H9 (cell line): ENCODE measurements around the gene ASCC1. TPM values are rescaled to one million over a fixed set of nuclear protein-coding genes. Genes with fewer than 3 reads are reported as not detected.

Source experiments
- DNase-seq: peaks from one replicate; pipeline ENCODE4 v3.0.0-alpha.2; 2017
- H2AFZ ChIP-seq: one replicate; pipeline ENCODE4 v1.6.1; 2013; ENCODE audit warnings: mild to moderate bottlenecking, low read length, control low read depth, moderate library complexity
- H2AK5ac ChIP-seq: 2 replicates; pipeline ENCODE4 v1.6.1; 2013; ENCODE audit warnings: low read length, control low read depth, mixed read lengths; ENCODE audit not compliant: insufficient read length
- H2BK120ac ChIP-seq: one replicate; pipeline ENCODE4 v1.6.1; 2013; ENCODE audit warnings: low read depth, mild to moderate bottlenecking, low read length, control low read depth, inconsistent platforms; ENCODE audit not compliant: poor library complexity, severe bottlenecking
- H2BK12ac ChIP-seq: 2 replicates; pipeline ENCODE4 v1.6.1; 2013; ENCODE audit warnings: low read length, control low read depth, mixed read lengths, low read depth; ENCODE audit not compliant: insufficient read length
- H2BK15ac ChIP-seq: 2 replicates; pipeline ENCODE4 v1.6.1; 2013; ENCODE audit warnings: low read depth, low read length, control low read depth
- H2BK20ac ChIP-seq: one replicate; pipeline ENCODE4 v1.6.1; 2013; ENCODE audit warnings: low read depth, mild to moderate bottlenecking, low read length, control low read depth, inconsistent platforms; ENCODE audit not compliant: poor library complexity, severe bottlenecking
- H2BK5ac ChIP-seq: 2 replicates; pipeline ENCODE4 v1.6.1; 2013; ENCODE audit warnings: low read length, control low read depth, mixed read lengths; ENCODE audit not compliant: insufficient read length
- H3K14ac ChIP-seq: 2 replicates; pipeline ENCODE4 v1.6.1; 2013; ENCODE audit warnings: low read length, control low read depth; ENCODE audit not compliant: insufficient read depth
- H3K18ac ChIP-seq: 2 replicates; pipeline ENCODE4 v1.6.1; 2013; ENCODE audit warnings: low read depth, mild to moderate bottlenecking, mixed read lengths, low read length, control low read depth; ENCODE audit not compliant: insufficient read length
- H3K23ac ChIP-seq: 2 replicates; pipeline ENCODE4 v1.6.1; 2013; ENCODE audit warnings: low read length, control low read depth, mixed read lengths, low read depth; ENCODE audit not compliant: insufficient read length
- H3K23me2 ChIP-seq: 2 replicates; pipeline ENCODE4 v1.6.1; 2013; ENCODE audit warnings: low read depth, mild to moderate bottlenecking, mixed read lengths, low read length, control low read depth; ENCODE audit not compliant: insufficient read length, poor library complexity, severe bottlenecking
- H3K27ac ChIP-seq: 2 replicates; pipeline ENCODE4 v1.5.1; 2013; ENCODE audit warnings: low read length, control low read depth, mixed read lengths, low read depth; ENCODE audit not compliant: insufficient read length
- H3K27me3 ChIP-seq: 2 replicates; pipeline ENCODE4 v1.6.1; 2013; ENCODE audit warnings: low read length, control low read depth, inconsistent platforms; ENCODE audit not compliant: insufficient read depth
- H3K4ac ChIP-seq: 2 replicates; pipeline ENCODE4 v1.6.1; 2013; ENCODE audit warnings: low read depth, mild to moderate bottlenecking, control low read depth, inconsistent platforms, low read length, moderate library complexity
- H3K4me1 ChIP-seq: 2 replicates; pipeline ENCODE4 v1.6.1; 2013; ENCODE audit warnings: low read length, control low read depth, inconsistent platforms; ENCODE audit not compliant: insufficient read depth
- H3K4me2 ChIP-seq: 2 replicates; pipeline ENCODE4 v1.6.1; 2013; ENCODE audit warnings: low read length, control low read depth, mixed read lengths; ENCODE audit not compliant: insufficient read length, insufficient read depth
- H3K56ac ChIP-seq: 2 replicates; pipeline ENCODE4 v1.6.1; 2013; ENCODE audit warnings: low read depth, mild to moderate bottlenecking, mixed read lengths, low read length, control low read depth; ENCODE audit not compliant: insufficient read length
- H3K79me1 ChIP-seq: 2 replicates; pipeline ENCODE4 v1.6.1; 2013; ENCODE audit warnings: low read depth, mild to moderate bottlenecking, moderate library complexity, low read length, control low read depth, inconsistent platforms; ENCODE audit not compliant: insufficient read depth, poor library complexity, severe bottlenecking
- H3K79me2 ChIP-seq: 2 replicates; pipeline ENCODE4 v1.6.1; 2013; ENCODE audit warnings: low read length, control low read depth, inconsistent platforms; ENCODE audit not compliant: insufficient read depth
- H3K9ac ChIP-seq: 2 replicates; pipeline ENCODE4 v1.6.1; 2013; ENCODE audit warnings: low read length, control low read depth, mixed read lengths; ENCODE audit not compliant: insufficient read length; ENCODE audit errors: extremely low read depth
- H3K9me3 ChIP-seq: one replicate; pipeline ENCODE4 v1.6.1; 2013; ENCODE audit warnings: low read depth, low read length, inconsistent platforms; ENCODE audit not compliant: control insufficient read depth
- H3T11ph ChIP-seq: one replicate; pipeline ENCODE4 v1.6.1; 2013; ENCODE audit warnings: mild to moderate bottlenecking, low read length, control low read depth, inconsistent platforms
- H4K20me1 ChIP-seq: one replicate; pipeline ENCODE4 v1.6.1; 2013; ENCODE audit not compliant: control insufficient read depth, insufficient read length, insufficient read depth
- H4K5ac ChIP-seq: 2 replicates; pipeline ENCODE4 v1.6.1; 2013; ENCODE audit warnings: low read depth, mild to moderate bottlenecking, mixed read lengths, low read length, control low read depth; ENCODE audit not compliant: insufficient read length
- H4K8ac ChIP-seq: replicated peaks from 2 replicates; pipeline ENCODE4 v1.6.1; 2013; ENCODE audit warnings: low read length, control low read depth, mixed read lengths, low read depth; ENCODE audit not compliant: insufficient read length
- H4K91ac ChIP-seq: 2 replicates; pipeline ENCODE4 v1.6.1; 2013; ENCODE audit warnings: low read depth, mild to moderate bottlenecking, moderate library complexity, mixed read lengths, low read length, control low read depth; ENCODE audit not compliant: insufficient read length
- H3K27ac Mint-ChIP-seq, 3 experiments: 2 replicates in 2 of 3; 3 replicates in 1 of 3; pipeline ENCODE4 v1.8.0; 2020 to 2021; ENCODE audit warnings: mixed read lengths in 3 of 3, mild to moderate bottlenecking in 1 of 3, moderate library complexity in 1 of 3
- H3K27me3 Mint-ChIP-seq: 2 replicates; pipeline ENCODE4 v1.8.0; 2021; ENCODE audit warnings: low read depth, mild to moderate bottlenecking, moderate library complexity, mixed read lengths
- H3K36me3 Mint-ChIP-seq, 3 experiments: 2 replicates in 2 of 3; 3 replicates in 1 of 3; pipeline ENCODE4 v1.8.0; 2020 to 2021; ENCODE audit warnings: low read depth in 3 of 3, mixed read lengths in 3 of 3; ENCODE audit not compliant: insufficient read depth in 1 of 3
- H3K4me1 Mint-ChIP-seq, 2 experiments: 2 replicates each; pipeline ENCODE4 v1.8.0; 2020; ENCODE audit warnings: mixed read lengths in 2 of 2
- H3K4me3 Mint-ChIP-seq, 2 experiments: 2 replicates in 1 of 2; 3 replicates in 1 of 2; pipeline ENCODE4 v1.8.0; 2020 to 2021; ENCODE audit warnings: mild to moderate bottlenecking in 2 of 2, mixed read lengths in 2 of 2, moderate library complexity in 1 of 2
- H3K9me3 Mint-ChIP-seq, 2 experiments: 2 replicates in 1 of 2; 3 replicates in 1 of 2; pipeline ENCODE4 v1.8.0; 2020; ENCODE audit warnings: mild to moderate bottlenecking in 2 of 2, mixed read lengths in 2 of 2, moderate library complexity in 1 of 2
- CTCF ChIP-seq: fragments of 200-600 bp; sonication (generic); conservative IDR thresholded peaks from 3 replicates; pipeline ENCODE4 v1.8.0; 2021; ENCODE audit warnings: antibody characterized with exemption, mild to moderate bottlenecking
- WGBS: extraction: QIAGEN DNeasy Blood & Tissue Kit; methylation state at CpG from one replicate; pipeline ENCODE4 v1.1.7; 2013; ENCODE audit warnings: missing lambda C conversion rate, low lambda C conversion rate, mixed read lengths; ENCODE audit not compliant: insufficient read length; ENCODE audit errors: extremely low coverage; 5-methylcytosine and 5-hydroxymethylcytosine counted together
- total RNA-seq: library from RNA; stranded (reverse); gene quantifications from 2 replicates; pipeline ENCODE4 v1.2.1, GENCODE V29; 2021

The ASCC1 gene
- total RNA-seq, 1 experiment from 2014 or later = 41.2 TPM

GRCh38 chr10:72106896-72107295, 109.2 kb downstream of the ASCC1 start:
- no peak for DNase-seq
- Mint-ChIP-seq H3K27me3 (no peaks in the 10 kb centered on the region), H3K9me3 (no peaks in the 10 kb centered on the region), H3K4me3 (no peak overlapping the region), H3K36me3 (peaks cover 0 to 5% (median 4%) of the 10 kb centered on the region in 3 experiments; a peak in 4 of 7 replicates), H3K27ac (no peak overlapping the region), H3K4me1 (peaks cover 0 to 4% of the 10 kb centered on the region in 2 experiments; a peak in 1 of 4 replicates)
- Histone ChIP-seq H3T11ph (no peak overlapping the region), H2BK20ac (no peak overlapping the region), H3K79me2 (no peaks in the 10 kb centered on the region), H4K20me1 (no peaks in the 10 kb centered on the region), H3K4ac (no peak overlapping the region), H3K4me1 (no peaks in the 10 kb centered on the region), H2BK5ac (no peak overlapping the region), H3K27ac (no peak overlapping the region), H3K9me3 (no peaks in the 10 kb centered on the region), H4K5ac (no peak overlapping the region), H2BK120ac (no peak overlapping the region), H4K91ac (no peak overlapping the region), H3K4me2 (no peak overlapping the region), H4K8ac (no peak overlapping the region), H3K23ac (no peak overlapping the region), H3K23me2 (no peaks in the 10 kb centered on the region), H2AK5ac (no peak overlapping the region), H3K9ac (no peak overlapping the region), H3K27me3 (no peaks in the 10 kb centered on the region), H3K56ac (no peak overlapping the region), H3K79me1 (no peaks in the 10 kb centered on the region), H3K14ac (no peak overlapping the region), H3K18ac (no peak overlapping the region), H2AFZ (no peak overlapping the region), H2BK15ac (no peak overlapping the region), H2BK12ac (no peak overlapping the region)
- TF ChIP-seq CTCF = no peak
- WGBS = no CpG with 5 or more reads among the region's 2 CpGs
